Right lobe of liver (tissue), 4 donors: ENCODE measurements around the gene UGT1A10.

Source experiments
- CTCF ChIP-seq, 4 donors: fragments of 200-600 bp in 3 of 4; fragments of 450-650 bp in 1 of 4; IDR thresholded peaks; one replicate each; pipeline versions ENCODE4 v1.5.1 to v1.8.0; 2016 to 2022; ENCODE audit warnings: antibody characterized with exemption in 4 of 4, mild to moderate bottlenecking in 2 of 4
- POLR2A ChIP-seq: fragments of 450-650 bp; IDR thresholded peaks from one replicate; pipeline ENCODE4 v1.6.1; 2017; ENCODE audit warnings: antibody characterized with exemption, mild to moderate bottlenecking
- donor health status: DM: no; HTN: no; CAD: no.
- donor health status: DM: no; HTN: no; CAD: no.
- donor health status: DM: no; HTN: yes; CAD: no.

DNA sequence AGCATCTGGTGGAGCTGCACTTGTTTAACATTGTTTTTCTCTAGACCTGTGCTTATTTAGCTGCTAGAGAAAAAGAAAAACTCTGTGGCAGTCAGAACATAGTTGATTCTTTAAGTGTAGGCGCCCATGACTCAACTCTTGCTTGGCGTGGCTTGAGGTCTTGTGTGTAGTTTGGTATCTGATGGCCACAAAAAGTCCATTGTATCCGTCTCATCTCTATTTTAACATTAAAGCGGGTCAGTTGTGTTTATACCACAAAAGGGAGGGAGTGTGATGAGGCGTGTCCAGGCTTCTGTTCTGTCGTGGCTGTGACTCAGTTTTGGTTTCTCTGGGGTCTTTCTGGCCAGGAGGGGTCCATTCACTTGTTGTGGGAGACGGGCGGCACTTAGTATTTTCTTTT is 43.0 kb upstream of the UGT1A10 start:
- TF ChIP-seq POLR2A (no peak), CTCF (IDR thresholded peaks at IDR 0.05) (no peak)
